EH (cell line): ENCODE data around the gene USP7.

Experiments
- DNase-seq: peaks from one replicate; pipeline ENCODE4 v3.0.0-alpha.2; 2015; ENCODE audit warnings: low read depth

USP7 gene

DNA sequence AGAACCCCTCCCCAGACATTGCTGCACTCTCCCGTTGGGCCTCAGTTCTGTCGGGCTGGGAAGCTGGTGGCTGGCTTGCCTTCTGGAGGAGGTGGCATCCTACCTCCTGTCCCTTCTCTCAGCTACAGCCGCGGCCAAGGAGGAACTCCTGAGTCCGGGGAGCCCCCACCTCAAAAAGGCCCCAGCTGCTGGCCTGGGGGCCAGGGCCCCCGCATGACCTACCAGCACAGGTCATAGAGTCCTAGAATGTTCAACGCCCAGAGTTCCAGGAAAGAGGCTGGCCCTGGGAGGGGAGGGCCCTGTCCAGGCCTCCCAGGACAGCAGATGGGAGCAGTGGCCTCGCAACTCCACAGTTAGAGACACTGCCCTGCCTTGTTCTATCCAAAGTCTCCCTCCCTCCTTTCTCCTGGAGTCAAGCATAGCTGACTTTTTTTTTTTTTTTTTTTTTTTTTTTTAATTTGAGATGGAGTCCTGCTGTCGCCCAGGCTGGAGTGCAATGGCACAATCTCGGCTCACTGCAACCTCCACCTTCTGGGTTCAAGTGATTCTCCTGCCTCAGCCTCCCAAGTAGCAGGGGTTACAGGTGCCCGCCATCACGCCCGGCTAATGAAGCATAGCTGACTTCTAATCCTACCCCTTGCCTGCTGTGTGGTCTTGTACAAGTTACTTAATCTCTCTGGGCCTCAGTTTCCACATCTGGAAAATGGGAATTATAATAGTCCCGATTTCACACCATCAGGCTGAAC, 102.0 kb downstream of the USP7 start:
- no peak for DNase-seq

DNA sequence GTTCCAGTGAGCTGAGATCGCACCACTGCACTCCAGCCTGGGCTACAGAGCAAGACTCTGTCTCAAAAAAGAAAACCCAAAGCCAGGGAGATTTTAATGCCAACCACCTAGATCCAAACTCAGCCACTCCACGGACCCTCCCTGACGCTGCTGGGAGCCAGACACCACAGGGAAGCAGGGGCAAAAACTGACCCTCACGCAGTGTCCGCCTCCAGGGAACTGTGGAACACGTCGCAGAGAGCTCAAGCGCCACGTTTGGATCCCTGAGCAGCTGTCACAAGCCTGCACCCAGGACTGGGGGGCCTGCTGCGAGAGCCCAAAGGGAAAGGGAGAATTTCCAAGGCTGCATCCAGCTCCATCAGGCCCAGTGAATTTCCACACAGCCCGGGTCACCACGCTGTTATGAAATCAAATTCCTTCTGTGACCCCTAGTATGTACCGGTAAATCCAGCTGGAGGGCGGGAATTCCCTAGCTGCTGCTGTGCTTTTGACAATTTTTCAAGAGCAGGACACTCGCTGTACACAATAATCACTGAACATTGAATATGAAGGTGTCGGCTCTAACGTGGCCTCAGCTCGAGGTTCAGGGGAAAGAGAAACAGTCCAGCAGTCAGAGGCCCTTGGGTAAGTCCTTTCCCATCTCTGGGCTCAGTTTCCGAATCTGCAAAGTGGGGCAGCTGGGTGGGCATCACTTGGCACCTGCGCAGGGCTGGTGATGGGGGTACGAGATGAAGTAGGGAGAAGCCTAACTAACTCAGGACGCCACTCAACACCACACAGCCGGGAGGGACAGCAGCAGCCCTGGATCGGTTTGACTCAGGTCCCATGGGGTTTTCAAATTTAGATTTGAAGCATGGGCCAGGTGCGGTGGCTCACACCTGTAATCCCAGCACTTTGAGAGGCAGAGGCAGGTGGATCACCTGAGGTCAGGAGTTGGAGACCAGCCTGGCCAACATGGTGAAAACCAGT, 103.5 kb downstream of the USP7 start:
- DNase-seq, result peak; percentile 71

DNA sequence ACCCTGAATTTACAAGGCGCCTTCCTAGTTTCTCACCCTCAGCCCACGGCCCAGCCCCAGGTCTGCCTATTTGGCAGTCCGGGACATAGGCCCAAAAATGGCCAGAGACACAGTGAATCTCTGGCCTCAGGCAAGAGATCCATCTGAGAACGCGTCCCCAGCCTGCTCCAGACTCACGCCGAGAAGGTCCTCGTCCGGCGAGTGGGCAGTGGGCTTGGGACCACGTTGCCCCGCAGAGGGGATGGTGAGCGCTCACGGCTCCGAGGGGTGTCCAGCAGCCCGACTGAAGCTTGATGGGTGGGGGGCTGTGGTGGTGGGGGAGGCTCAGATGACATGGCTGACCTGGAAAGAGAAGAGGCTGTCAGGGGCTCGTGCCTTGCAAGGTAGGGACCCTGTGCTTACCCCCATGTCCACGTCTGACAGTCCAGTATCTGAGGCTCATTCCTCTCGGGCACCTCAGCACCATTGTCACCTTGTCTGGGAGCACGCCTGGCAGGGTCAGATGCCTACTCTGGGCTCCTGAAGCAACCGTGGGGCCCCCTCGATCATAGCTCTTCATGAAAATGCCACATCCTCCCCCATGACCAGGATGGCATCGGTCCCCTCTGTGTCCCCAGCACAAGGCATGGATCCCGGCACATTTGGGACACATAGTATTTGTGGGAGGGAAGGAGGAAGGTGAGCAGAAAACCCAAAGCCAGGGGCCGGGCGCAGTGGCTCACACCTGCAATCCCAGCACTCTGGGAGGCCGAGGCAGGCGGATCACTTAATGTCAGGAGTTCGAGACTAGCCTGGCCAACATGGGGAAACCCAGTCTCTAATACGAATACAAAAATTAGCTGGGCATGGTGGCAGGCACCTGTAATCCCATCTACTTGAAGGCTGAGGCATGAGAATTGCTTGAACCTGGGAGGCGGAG, 104.5 kb downstream of the USP7 start:
- no peak for DNase-seq

DNA sequence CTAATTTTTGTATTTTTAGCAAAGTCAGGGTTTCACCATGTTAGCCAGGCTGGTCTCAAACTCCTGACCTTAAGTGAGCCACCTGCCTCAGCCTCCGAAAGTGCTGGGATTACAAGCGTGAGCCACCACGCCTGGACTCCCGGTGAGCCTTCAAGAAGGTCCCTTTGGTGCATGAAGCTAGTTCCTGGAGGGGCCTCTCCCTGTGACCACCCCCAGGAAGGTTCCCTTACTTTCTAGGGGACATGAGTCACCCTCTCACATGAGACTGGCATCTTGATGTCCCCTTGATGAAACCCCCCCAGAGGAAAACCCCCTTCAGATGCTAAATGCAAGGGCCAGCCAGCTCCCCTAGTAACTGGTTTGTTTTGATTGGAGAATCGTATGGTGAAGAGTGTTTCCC, 107.7 kb downstream of the USP7 start:
- no peak for DNase-seq

DNA sequence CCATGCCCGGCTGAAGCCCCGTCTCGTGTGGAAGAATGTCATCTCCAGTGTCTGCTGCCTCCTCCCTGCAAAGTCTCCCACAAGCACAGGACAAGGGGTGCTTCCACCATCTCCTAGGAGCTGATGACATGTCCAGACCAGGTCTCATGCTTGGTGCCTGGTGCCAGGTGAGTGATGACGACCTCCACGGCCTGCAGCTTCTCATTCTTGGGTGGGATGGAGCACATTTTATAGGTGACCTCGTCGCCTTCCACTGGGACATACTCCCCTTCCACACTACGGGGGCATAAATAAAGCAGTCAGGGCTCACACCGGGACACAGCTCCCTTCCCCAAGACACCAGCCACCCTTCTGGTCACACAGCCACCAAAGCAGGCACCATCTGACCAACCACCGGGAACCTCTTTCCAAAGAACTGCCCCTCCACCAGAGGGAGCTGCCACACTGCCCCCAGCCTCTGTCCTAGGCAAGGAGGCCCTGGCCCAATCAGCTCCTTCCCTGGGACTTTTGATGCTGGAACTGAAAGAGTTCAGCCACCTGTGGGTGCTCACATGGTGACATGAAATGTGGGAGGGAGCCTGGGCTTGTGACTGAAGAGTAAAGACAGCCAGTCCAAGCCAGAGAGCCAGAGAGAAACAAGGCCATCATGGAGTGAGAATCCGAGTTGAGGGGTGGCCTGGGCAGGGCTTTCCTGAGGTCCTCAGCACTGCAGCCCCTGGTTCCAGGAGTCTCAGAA, 108.5 kb downstream of the USP7 start:
- DNase-seq, result no peak

DNA sequence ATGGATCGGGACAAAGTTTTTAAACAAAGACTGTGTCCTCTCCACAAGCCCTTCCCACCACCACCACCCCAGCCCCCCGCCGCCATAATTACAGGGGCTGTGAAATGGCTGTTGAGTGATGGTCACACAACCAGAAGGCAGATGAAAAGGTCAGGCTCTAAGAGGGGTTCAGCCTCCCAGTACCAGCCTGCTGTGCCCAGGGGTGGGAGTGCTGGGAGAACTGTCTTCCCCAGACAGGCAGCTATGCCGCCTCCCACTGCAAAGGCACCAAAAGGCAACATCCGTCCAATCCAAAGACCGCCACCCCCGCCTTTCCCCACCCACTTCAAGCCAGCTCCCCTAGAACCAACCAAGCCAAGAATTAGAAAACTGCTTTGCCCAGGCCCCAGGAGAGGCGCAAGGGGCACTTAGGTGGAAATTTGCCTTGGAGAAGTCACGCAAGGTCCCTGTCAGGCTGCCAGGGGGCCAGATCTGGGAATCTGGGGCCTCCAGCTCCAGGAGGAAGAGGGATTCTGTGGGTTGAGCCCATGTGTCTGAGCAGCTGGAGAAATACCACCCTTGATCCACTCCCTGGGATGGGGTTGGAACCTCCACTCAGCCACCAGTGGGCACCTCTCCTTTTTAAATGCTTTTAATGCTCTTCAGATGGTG, 109.3 kb downstream of the USP7 start:
- no peak for DNase-seq

DNA sequence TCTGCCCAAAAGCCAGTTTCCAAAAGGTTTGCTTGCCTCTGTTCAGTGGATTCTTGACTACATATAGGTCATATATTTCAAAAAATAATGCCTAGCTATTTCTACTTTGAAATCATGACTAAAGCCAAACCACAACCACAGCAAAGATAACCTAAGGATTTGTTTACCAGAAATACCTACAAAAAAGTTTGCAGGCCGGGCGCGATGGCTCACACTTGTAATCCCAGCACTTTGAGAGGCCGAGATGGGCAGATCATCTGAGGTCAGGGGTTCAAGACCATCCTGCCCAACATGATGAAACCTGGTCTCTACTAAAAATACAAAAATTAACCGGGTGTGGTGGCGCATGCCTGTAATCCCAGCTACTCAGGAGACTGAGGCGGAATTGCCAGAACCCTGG, 110.1 kb downstream of the USP7 start:
- DNase-seq, result no peak

DNA sequence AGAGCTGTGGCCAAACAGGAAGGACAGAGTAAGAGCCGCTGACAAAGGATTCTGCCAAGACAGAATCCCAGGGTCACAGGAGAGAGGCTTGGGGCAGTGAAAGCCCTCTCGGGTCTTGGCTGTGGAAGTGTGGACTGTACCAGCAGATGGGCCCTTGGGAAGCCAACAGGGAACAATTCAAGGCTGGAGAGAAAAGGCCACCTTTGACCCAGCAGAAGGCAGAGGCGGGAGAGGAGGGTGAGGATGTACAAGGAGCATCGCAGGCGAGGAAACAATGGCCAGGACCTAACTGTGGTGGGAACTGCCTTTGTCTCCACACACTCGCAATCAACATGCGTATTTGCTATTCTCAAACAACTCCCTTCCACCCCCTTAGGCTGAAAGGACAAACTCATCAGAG, 110.6 kb downstream of the USP7 start:
- DNase-seq, result no peak

DNA sequence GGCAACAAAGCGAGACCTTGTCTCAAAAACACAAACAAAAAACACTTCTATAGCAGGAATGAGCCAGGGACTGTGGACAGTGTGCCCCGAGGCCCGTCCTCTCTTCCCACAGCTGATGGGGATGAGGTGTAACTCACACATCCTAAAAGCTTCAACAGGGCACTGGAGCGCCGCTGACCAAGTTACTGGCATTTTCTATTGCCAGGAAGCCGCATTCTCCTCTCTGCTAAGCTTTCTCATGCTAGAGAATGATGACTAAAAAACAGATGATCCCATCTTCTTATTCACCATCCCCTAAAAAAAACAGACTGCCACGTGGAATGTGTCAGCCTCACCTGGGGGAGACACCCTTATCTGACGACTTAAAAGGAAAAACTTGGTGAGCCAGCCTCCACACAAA, 111.2 kb downstream of the USP7 start:
- DNase-seq, result no peak

DNA sequence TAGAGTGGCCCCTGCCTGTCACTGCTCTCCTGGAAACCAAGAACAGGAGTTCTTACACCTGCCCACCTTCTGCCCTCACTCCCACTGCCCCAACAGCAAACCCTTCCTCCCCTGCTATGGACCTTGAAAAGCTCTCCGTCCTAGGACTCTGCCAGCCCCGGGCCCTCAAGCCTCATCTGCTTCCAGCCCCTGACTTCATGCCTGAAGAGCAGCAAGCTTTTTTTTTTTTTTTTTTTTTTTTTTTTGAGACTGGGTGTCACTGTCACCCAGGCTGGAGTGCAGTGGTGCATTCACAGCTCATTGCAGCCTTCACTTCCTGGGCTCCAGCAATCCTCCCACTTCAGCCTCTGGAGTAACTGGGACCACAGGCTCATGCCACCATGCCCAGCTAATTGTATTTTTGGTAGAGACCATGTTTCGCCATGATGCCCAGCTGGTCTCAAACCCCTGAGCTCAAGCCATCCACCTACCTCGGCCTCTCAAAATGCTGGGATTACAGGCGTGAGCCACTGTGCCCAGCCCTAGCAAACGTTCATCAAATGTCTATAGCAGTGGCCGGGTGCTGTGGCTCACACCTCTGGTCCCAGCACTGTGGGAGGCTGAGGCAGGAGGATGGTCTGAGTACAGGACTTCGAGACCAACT, 111.8 kb downstream of the USP7 start:
- no peak for DNase-seq

DNA sequence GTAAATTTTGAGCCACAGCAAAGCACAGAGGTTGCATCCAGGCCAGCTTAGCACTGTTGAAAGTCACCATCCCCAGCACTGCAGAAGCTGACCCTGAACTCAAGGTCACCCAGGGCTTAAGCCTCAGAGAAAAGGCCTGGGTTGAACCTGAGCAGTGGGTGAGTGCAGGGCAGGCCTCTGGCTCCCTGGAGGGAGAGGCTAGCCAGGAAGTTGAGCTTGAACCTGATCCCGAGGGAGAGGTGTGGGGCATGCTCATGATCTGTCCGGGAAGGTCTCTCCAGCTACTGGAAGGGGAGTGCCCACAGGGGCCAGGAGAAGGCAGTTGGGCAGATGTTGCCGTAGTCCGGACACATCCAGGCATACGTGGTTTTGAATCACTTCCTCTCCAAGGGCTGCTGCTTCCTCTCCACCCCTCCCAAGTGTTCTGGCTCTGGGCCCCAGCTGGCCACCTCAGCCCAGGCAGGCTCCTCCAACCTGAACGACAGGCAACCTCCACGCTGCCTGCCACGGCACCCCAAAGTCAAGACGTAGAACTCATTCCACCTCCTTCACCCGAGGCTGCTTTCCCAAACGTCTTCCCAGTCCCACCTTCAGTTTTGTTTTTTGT, 113.3 kb downstream of the USP7 start:
- DNase-seq, result peak; percentile 81

DNA sequence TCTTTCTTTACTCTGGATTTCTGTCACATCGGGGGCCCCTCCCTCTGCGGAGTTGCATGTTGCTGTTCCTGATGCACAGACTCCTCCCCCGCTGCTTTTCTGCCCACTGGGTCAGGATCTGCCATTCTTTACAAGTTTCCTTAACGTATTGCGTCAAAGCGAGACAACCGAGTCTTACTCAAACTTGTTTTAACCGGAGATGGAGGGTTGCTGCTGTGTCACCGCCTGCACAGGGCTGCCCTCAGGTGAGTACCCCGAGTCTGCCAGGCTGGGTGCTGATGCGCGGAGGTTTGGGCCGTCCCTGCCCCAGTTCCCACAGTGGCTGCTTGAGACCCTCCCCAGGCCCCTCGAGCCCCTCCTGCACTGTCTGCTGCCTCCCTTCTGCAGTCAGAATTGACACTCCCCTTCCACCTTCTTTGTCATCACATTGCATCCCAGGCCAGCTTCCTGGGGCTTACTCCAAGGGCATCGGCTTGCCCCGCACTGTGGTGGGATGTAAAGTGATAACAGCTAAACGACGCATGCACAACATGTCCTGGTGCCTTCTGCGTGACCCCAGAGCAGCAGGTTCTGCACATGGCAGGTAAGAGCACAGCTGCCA, 114.2 kb downstream of the USP7 start:
- no peak for DNase-seq

DNA sequence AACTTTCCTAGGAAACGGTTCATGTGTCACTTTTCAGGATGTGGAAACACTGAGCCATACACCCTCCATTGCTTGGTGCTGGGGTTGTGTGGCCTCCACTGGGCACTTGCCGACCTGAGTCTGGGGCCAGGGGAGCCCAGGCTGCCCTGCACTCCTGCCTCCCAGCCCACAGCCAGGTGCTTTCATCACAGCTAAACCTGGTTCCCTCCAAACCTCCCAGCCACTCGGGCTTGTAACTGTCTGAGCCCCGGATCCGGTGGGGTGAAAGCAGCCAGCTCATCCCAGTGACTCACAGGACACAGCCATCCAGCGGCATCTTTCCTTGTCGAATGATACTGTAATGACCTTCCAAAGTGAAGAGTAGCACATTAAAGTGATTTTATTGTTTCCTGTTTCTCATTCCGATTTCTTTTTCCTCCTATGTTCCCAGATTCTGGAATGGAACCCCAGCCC, 114.7 kb downstream of the USP7 start:
- DNase-seq, result peak; percentile 90

DNA sequence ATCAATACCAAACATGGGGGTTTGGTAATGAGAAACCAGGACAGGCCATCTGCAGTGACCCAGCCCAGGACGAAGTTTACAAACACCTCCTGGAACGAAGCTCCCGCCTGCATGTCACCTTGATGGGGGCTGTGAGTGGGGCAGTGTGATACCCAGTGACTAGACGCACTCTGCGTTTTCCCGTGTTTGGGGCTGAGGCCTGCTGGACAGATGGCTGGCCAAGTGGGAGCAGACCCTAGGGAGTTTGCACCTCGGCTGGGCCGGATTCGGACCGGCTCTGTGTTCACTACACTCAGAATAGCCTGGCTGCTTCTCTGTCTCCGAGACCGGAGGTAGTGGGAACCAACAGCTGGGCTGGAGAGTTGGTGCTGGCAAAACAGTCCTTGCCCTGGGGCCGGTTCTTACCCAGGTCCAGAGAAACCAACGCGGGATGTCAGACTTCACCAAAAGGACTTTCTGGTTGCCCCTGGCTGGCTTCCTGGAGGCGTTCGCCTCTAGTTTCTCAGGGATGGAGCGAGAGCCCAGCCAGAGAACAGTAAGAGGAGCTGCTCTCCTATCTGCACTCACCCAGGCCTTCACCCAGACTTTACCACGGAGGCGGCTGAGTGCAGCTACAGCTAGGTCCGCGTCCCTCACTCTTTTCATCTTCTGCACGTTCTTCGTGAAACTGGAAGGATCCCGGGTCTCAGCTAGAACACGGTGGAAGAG, 115.3 kb downstream of the USP7 start:
- no peak for DNase-seq

DNA sequence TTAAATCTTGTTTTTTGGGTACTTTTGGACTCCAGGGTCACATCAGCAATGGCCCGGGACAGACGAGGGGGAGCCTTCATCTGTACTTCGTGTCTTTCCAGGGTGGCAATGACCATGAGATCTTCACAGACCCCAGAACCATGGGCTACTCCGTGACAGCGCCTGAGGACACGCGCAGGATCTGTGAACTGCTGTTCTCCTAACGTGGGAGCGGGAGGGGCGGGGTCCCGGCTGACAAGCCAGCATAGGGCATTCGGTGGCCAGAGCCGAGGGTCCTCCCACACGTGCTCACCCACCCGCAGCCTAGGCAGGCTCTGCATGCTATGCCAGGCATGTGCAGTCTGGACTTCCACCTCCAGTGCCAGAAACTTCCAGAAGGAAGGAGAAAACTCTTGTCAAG, 116.1 kb downstream of the USP7 start:
- DNase-seq, result no peak

DNA sequence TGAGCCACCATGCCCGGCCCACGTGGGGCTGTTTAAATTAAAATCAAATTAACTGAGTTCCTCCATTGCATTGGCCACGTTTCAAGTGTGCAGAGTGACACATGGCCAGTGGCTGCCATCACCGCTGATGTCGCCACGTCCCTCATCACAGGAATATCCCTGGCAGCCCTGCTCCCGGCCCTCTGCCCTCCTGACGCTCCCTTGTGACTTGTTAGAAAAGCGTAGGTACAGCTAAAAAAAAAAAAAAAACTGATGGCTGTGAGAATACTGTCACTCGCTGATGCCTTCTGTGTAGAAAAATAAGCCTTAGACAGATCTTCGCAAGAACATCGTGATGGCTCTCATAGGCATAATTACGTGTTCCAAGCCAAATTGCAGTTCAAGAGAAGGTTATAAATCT, 116.6 kb downstream of the USP7 start:
- DNase-seq, result no peak

DNA sequence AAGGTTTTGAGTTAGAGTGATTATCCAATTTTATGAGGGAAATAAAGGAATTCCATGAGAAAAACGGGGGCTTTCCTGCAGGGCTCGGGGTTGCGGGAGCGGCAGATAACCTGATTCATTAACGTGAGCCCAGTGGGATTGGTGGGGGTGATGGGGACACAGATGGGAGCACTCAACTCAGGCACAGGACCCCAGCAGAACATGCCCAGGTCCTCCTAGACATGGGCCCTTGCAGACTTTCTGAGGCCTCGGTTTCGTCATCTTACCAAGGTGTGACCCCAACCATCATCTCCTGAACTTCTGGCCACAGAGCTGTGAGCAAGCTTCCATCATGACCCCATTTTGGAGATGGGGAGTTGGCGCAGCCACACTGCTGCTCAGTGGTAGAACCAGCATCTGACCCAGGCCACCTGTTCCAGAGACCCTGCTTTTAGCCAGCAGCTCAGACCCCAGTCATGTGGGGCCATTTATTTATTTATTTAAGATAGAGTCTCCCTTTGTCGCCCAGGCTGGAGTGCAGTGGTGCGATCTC, 117.2 kb downstream of the USP7 start:
- DNase-seq, result no peak

DNA sequence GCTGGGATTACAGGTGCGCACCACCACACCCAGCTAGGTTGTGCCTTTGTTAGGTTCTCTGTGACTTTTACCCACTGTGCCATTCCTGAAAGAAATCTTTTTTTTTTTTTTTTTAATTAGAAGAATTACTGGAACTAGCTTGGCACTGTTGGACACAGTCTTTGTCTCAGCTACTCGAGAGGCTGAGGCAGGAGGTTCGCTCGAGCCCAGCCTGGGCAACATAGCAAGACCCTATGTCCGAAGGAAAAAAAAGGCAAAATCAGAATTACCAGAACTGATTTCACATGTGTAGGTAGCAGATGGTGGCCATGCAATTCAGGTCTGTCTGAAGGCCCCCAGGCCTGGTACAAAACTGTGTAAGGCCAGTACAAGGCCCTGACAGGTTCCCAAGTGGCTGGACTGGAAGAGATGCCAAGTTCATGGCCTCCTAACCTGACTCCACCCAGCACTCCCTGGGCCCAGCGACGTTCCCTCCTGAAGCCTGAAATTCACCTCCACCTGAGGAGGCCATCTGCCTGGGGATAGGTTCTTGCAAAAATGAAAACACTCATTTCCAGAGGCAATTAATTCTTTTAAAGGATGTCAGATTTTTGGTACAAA, 117.9 kb downstream of the USP7 start:
- DNase-seq, result no peak
